Osteoblast (primary cell): ENCODE data around the gene WNK1. TPM values are rescaled to one million over a fixed set of nuclear protein-coding genes. Genes with fewer than 3 reads are reported as not detected.

Experiments
- DNase-seq: peaks from one replicate; pipeline ENCODE4 v3.0.0; 2011; ENCODE audit warnings: low spot score, mixed read lengths; ENCODE audit not compliant: insufficient read length; ENCODE audit errors: missing footprints
- H2AFZ ChIP-seq: 2 replicates; pipeline ENCODE4 v1.6.0; 2011; ENCODE audit warnings: mild to moderate bottlenecking, low read length
- H3K27ac ChIP-seq: 2 replicates; pipeline ENCODE4 v1.5.1; 2011; ENCODE audit warnings: mild to moderate bottlenecking, low read depth, low read length, moderate library complexity
- H3K27me3 ChIP-seq: 2 replicates; pipeline ENCODE4 v1.6.0; 2012; ENCODE audit warnings: mild to moderate bottlenecking, control low read depth, inconsistent platforms, low read length, moderate library complexity; ENCODE audit not compliant: insufficient read depth
- H3K36me3 ChIP-seq: 2 replicates; pipeline ENCODE4 v1.5.1; 2011; ENCODE audit warnings: mild to moderate bottlenecking, low read length, control low read depth, moderate library complexity; ENCODE audit not compliant: insufficient read depth
- H3K4me1 ChIP-seq: 2 replicates; pipeline ENCODE4 v1.5.1; 2011; ENCODE audit warnings: mild to moderate bottlenecking, low read length, control low read depth, moderate library complexity; ENCODE audit not compliant: insufficient read depth
- H3K4me2 ChIP-seq: 2 replicates; pipeline ENCODE4 v1.6.0; 2011; ENCODE audit warnings: mild to moderate bottlenecking, low read length; ENCODE audit not compliant: insufficient read depth
- H3K4me3 ChIP-seq: fragments of 200-600 bp; sonication (generic); 3 replicates; pipeline ENCODE4 v1.5.1; 2012; ENCODE audit warnings: mild to moderate bottlenecking, low read length, inconsistent platforms; ENCODE audit not compliant: insufficient read depth
- H3K79me2 ChIP-seq: 2 replicates; pipeline ENCODE4 v1.6.0; 2012; ENCODE audit warnings: mild to moderate bottlenecking, low read length, control low read depth, inconsistent platforms; ENCODE audit not compliant: insufficient read depth
- H3K9me3 ChIP-seq: 2 replicates; pipeline ENCODE4 v1.5.1; 2011; ENCODE audit warnings: low read depth, low read length, control low read depth
- H4K20me1 ChIP-seq: 2 replicates; pipeline ENCODE4 v1.6.0; 2012; ENCODE audit warnings: mild to moderate bottlenecking, low read length, control low read depth; ENCODE audit not compliant: insufficient read depth
- total RNA-seq: library from RNA; depleted of rRNA; stranded (reverse); fragments of >200 nt; gene quantifications from 2 replicates; pipeline ENCODE4 v1.2.3, GENCODE V29; 2012
- TF ChIP-seq, protein P1 (sequence below): IDR thresholded peaks from 2 replicates; pipeline ENCODE4 v1.5.1; 2011; ENCODE audit warnings: mild to moderate bottlenecking, low read depth, low read length, moderate library complexity; ENCODE audit errors: extremely low read depth

The WNK1 gene
- total RNA-seq, 1 donor = 110 TPM

DNA sequence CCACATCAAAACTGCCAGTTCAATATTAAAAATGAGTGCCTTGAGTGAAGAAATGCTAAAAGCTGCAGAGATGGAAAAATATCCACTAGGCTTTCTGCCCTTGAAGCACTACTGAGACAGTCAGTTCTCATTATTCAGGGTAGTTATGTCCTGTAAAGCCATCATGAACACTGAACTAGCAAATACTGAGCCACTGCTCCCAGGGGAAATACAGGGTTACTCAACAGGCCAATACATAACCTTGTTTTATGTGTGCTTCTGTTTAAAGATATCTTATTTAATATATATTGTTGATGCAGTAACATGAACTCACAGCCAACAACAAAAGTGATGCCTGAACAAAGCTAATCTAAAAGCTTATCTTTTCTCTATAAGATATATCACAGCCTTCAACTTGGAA is 193.8 kb downstream of the WNK1 start:
- TF ChIP-seq, protein P1, sequence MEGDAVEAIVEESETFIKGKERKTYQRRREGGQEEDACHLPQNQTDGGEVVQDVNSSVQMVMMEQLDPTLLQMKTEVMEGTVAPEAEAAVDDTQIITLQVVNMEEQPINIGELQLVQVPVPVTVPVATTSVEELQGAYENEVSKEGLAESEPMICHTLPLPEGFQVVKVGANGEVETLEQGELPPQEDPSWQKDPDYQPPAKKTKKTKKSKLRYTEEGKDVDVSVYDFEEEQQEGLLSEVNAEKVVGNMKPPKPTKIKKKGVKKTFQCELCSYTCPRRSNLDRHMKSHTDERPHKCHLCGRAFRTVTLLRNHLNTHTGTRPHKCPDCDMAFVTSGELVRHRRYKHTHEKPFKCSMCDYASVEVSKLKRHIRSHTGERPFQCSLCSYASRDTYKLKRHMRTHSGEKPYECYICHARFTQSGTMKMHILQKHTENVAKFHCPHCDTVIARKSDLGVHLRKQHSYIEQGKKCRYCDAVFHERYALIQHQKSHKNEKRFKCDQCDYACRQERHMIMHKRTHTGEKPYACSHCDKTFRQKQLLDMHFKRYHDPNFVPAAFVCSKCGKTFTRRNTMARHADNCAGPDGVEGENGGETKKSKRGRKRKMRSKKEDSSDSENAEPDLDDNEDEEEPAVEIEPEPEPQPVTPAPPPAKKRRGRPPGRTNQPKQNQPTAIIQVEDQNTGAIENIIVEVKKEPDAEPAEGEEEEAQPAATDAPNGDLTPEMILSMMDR = no peak
- Histone ChIP-seq H3K27me3 (no peaks in the 10 kb centered on the region), H3K4me1 (peaks cover 20% of the 10 kb centered on the region), H3K36me3 (peaks cover 2% of the 10 kb centered on the region), H2AFZ (no peak overlapping the region), H3K4me2 (peak overlapping the region; percentile 23), H3K79me2 (peaks cover 69% of the 10 kb centered on the region), H4K20me1 (no peaks in the 10 kb centered on the region), H3K27ac (peak overlapping the region; percentile 43), H3K4me3 (no peak overlapping the region), H3K9me3 (no peaks in the 10 kb centered on the region)
- no peak for DNase-seq

DNA sequence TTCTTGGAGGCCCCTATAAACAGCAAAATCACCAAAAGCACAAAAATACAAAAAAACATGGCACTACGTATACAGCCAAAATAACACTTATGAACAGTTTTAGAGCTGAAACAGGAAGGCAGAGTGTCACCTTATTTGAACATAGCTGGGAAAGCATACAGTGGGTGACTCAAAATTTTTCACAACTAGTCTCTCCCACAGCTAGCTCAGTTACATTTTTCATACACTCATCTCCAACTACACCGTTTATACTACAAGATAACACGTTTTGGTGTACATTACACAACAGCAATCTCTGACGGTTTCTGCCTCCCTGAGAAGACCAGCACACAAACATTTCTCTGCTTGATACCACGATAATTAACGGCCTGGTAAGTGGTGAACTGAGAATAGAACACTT is 194.3 kb downstream of the WNK1 start:
- H3K4me3 ChIP-seq = no peak overlapping the region
- no peaks in the 10 kb centered on the region for H3K27me3 ChIP-seq
- H3K79me2 ChIP-seq = peaks cover 69% of the 10 kb centered on the region
- H4K20me1 ChIP-seq = no peaks in the 10 kb centered on the region
- peaks cover 2% of the 10 kb centered on the region for H3K36me3 ChIP-seq
- TF ChIP-seq, protein P1 = no peak
- H3K4me2 ChIP-seq = peak overlapping the region; percentile 23
- no peak for DNase-seq
- peak overlapping the region; percentile 43 for H3K27ac ChIP-seq
- H2AFZ ChIP-seq = no peak overlapping the region
- peaks cover 20% of the 10 kb centered on the region for H3K4me1 ChIP-seq
- no peaks in the 10 kb centered on the region for H3K9me3 ChIP-seq

DNA sequence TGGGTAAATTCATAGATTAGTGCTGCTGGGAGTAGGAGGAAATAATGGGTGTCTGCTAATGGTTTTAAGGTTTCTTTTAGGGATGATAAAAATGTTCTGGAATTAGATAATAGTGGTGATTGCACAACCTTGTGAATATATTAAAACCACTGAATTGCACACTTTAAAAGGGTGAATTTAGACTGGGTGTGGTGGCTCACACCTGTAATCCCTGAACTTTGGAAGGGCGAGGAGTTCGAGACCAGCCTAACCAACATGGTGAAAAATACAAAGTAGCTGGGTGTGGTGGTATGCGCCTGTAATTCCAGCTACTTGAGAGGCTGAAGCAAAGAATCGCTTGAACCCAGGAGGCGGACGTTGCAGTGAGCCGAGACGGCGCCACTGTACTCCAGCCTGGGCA is 195.9 kb downstream of the WNK1 start:
- TF ChIP-seq, protein P1 = no peak
- Histone ChIP-seq H3K79me2 (peaks cover 57% of the 10 kb centered on the region), H3K4me2 (peak overlapping the region; percentile 93), H4K20me1 (no peaks in the 10 kb centered on the region), H3K9me3 (no peaks in the 10 kb centered on the region), H3K27ac (peak overlapping the region; percentile 23), H3K4me1 (peaks cover 23% of the 10 kb centered on the region), H2AFZ (no peak overlapping the region), H3K4me3 (peak overlapping the region; percentile 82), H3K27me3 (no peaks in the 10 kb centered on the region), H3K36me3 (no peaks in the 10 kb centered on the region)
- no peak for DNase-seq

DNA sequence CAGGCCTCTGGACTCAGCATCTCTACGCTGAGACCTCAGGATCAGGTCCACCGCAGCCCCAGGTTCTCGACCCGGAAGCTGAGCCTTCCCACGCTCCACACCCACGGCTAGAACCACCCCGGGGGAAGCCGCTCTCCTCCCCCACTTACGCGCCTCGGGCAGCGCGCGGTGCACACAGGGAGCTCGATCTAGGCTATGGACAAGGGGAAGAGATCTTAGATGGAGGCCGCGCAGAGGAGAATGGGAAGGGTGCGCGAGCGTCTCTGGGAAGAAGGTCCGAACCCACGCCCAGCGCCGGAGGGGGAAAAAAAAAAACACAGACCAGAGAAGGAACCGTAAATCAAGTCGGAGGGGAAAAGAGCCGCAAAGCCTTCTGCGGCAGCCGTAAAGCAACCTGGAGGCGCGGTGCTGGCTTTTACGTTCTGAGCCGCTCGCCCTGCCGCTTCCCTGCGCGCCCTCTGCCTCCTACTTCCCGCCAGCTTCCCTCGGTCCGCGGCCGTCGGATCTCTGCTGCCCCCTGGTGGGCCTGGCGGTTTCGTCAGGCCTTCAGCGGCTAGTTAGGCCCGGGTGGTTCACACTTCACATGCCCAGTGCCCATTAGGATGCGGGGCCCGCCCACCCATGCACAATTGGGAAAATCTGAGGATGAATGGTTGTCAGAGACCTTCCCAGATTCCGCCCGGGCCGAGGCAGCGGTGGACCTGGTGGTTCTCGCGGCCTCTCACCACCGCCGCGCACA is 197.2 kb downstream of the WNK1 start, which contains the start of gene RAD52:
RAD52 (minus strand) TSS at position 242 of the 739 bp plus-strand sequence. CDS start 16,636 bp downstream, outside the sequence.
- peak; percentile 97 for DNase-seq
- Histone ChIP-seq H3K9me3 (no peaks in the 10 kb centered on the region), H3K27me3 (no peaks in the 10 kb centered on the region), H3K4me1 (peaks cover 35% of the 10 kb centered on the region), H3K4me3 (peak within 1 kb of the TSS; percentile 82), H3K4me2 (peak within 1 kb of the TSS; percentile 93), H3K27ac (peak within 1 kb of the TSS; percentile 91), H3K36me3 (no peaks in the 10 kb centered on the region), H4K20me1 (no peaks in the 10 kb centered on the region), H2AFZ (peak within 1 kb of the TSS; percentile 94), H3K79me2 (peaks cover 43% of the 10 kb centered on the region)
- TF ChIP-seq, protein P1 = peak; percentile 84
